H1 (cell line): ENCODE data around the gene TCERG1L. TPM values are rescaled to one million over a fixed set of nuclear protein-coding genes. Genes with fewer than 3 reads are reported as not detected.

Experiments
- CTCF ChIA-PET: fragments of 300-600 bp; sonication (Branson Sonifier 250); formaldehyde crosslinking; loops from one replicate; lab custom pipeline; 2021; ENCODE audit not compliant: partially characterized antibody; lab: Charles Lee
- POLR2A ChIA-PET: fragments of 300-600 bp; sonication (Branson Sonifier 250); formaldehyde crosslinking; loops from one replicate; lab custom pipeline; 2021; ENCODE audit warnings: inconsistent platforms; ENCODE audit not compliant: partially characterized antibody; lab: Charles Lee
- DNase-seq, 2 experiments: peaks; one replicate each; pipeline versions ENCODE4 v3.0.0 to v3.0.0-alpha.2; 2010 to 2022; ENCODE audit warnings: low spot score in 2 of 2, low read depth in 1 of 2, mixed read lengths in 1 of 2
- FAIRE-seq: peaks from 2 replicates; lab custom pipeline; 2011; peaks lifted over from hg19 to GRCh38; lab: Jason Lieb, UNC
- H2AFZ ChIP-seq: 2 replicates; pipeline ENCODE4 v1.8.1; 2012; ENCODE audit warnings: low read length, inconsistent platforms
- H2AK5ac ChIP-seq: 2 replicates; pipeline ENCODE4 v1.6.1; 2013; ENCODE audit warnings: low read depth, low read length
- H2BK120ac ChIP-seq: replicated peaks from 2 replicates; pipeline ENCODE3; 2013; ENCODE audit warnings: low read depth, low read length, inconsistent platforms
- H2BK12ac ChIP-seq: 2 replicates; pipeline ENCODE4 v1.6.1; 2013; ENCODE audit warnings: low read depth, low read length
- H2BK15ac ChIP-seq: 2 replicates; pipeline ENCODE4 v1.6.1; 2013; ENCODE audit warnings: low read length
- H2BK20ac ChIP-seq: 2 replicates; pipeline ENCODE4 v1.6.1; 2013; ENCODE audit warnings: low read length
- H2BK5ac ChIP-seq: 2 replicates; pipeline ENCODE4 v1.6.1; 2013; ENCODE audit warnings: low read depth, low read length
- H3K14ac ChIP-seq: 2 replicates; pipeline ENCODE4 v1.6.1; 2013; ENCODE audit warnings: inconsistent platforms; ENCODE audit not compliant: insufficient read length
- H3K18ac ChIP-seq: 2 replicates; pipeline ENCODE4 v1.6.1; 2013; ENCODE audit warnings: low read length; ENCODE audit errors: extremely low read depth
- H3K23ac ChIP-seq: 2 replicates; pipeline ENCODE4 v1.6.1; 2013; ENCODE audit warnings: inconsistent platforms; ENCODE audit not compliant: insufficient read length
- H3K23me2 ChIP-seq: 2 replicates; pipeline ENCODE4 v1.6.1; 2013; ENCODE audit warnings: low read depth, low read length
- H3K27ac ChIP-seq: 2 replicates; pipeline ENCODE4 v1.6.1; 2011; ENCODE audit warnings: low read depth, low read length, inconsistent platforms
- H3K27me3 ChIP-seq, 4 experiments: replicated peaks in 1 of 4; 1 replicate in 1 of 4; 2 replicates in 3 of 4; pipeline versions ENCODE4 v1.6.1 to v1.8.1; 2011 to 2013; ENCODE audit warnings: low read length in 3 of 4, mild to moderate bottlenecking in 3 of 4, inconsistent platforms in 2 of 4, mixed read lengths in 2 of 4, moderate library complexity in 1 of 4; ENCODE audit not compliant: control insufficient read depth in 3 of 4, insufficient read depth in 3 of 4; ENCODE audit errors: extremely low read depth in 1 of 4
- H3K36me3 ChIP-seq, 4 experiments: 2 replicates each; pipeline versions ENCODE4 v1.6.1 to v1.8.1; 2011 to 2013; ENCODE audit warnings: mild to moderate bottlenecking in 4 of 4, low read length in 3 of 4, moderate library complexity in 2 of 4, control low read depth in 1 of 4, inconsistent platforms in 1 of 4; ENCODE audit not compliant: insufficient read depth in 4 of 4, control insufficient read depth in 2 of 4
- H3K4ac ChIP-seq: replicated peaks from 2 replicates; pipeline ENCODE3; 2013; ENCODE audit warnings: low read length, low read depth, mixed read lengths, inconsistent platforms; ENCODE audit not compliant: insufficient read length
- H3K4me1 ChIP-seq, 4 experiments: replicated peaks in 1 of 4; 1 replicate in 1 of 4; 2 replicates in 3 of 4; pipeline versions ENCODE4 v1.6.1 to v1.8.1; 2011 to 2013; ENCODE audit warnings: low read length in 3 of 4, inconsistent platforms in 2 of 4, mixed read lengths in 1 of 4; ENCODE audit not compliant: insufficient read depth in 4 of 4, control insufficient read depth in 3 of 4
- H3K4me2 ChIP-seq, 2 experiments: 2 replicates each; pipeline versions ENCODE4 v1.6.1 to v1.8.1; 2011 to 2013; ENCODE audit warnings: low read depth in 2 of 2, low read length in 2 of 2, control low read depth in 1 of 2, inconsistent platforms in 1 of 2, mild to moderate bottlenecking in 1 of 2; ENCODE audit not compliant: insufficient read depth in 1 of 2
- H3K4me3 ChIP-seq, 4 experiments: fragments of 200-600, 300-600 bp in 1 of 4; sonication (generic), shearing (Covaris generic), sonication (Bioruptor Twin) in 1 of 4; 2 replicates each; pipeline versions ENCODE4 v1.5.1 to v1.8.1; 2011 to 2016; ENCODE audit warnings: low read length in 4 of 4, low read depth in 3 of 4, control low read depth in 2 of 4, inconsistent platforms in 2 of 4, mild to moderate bottlenecking in 2 of 4, mixed read lengths in 1 of 4, moderate library complexity in 1 of 4; ENCODE audit not compliant: insufficient read depth in 2 of 4; ENCODE audit errors: extremely low read depth in 1 of 4
- H3K56ac ChIP-seq: replicated peaks from 2 replicates; pipeline ENCODE3; 2013; ENCODE audit warnings: low read depth, mild to moderate bottlenecking, mixed read lengths, low read length, inconsistent platforms; ENCODE audit not compliant: insufficient read length
- H3K79me1 ChIP-seq: 2 replicates; pipeline ENCODE4 v1.6.1; 2013; ENCODE audit warnings: low read depth, low read length, control low read depth
- H3K79me2 ChIP-seq, 2 experiments: 2 replicates each; pipeline versions ENCODE4 v1.6.1 to v1.8.1; 2012 to 2013; ENCODE audit warnings: low read length in 2 of 2, mild to moderate bottlenecking in 2 of 2, inconsistent platforms in 1 of 2; ENCODE audit not compliant: insufficient read depth in 2 of 2, control insufficient read depth in 1 of 2
- H3K9ac ChIP-seq, 4 experiments: replicated peaks in 1 of 4; 1 replicate in 1 of 4; 2 replicates in 3 of 4; pipeline versions ENCODE4 v1.6.1 to v1.8.1; 2011 to 2013; ENCODE audit warnings: low read depth in 3 of 4, low read length in 3 of 4, control low read depth in 2 of 4, mild to moderate bottlenecking in 2 of 4, moderate library complexity in 2 of 4, inconsistent platforms in 1 of 4; ENCODE audit errors: extremely low read depth in 1 of 4
- H3K9me3 ChIP-seq, 2 experiments: 2 replicates each; pipeline versions ENCODE4 v1.6.1 to v1.8.1; 2012 to 2013; ENCODE audit warnings: mild to moderate bottlenecking in 2 of 2, moderate library complexity in 2 of 2, control low read depth in 1 of 2, inconsistent platforms in 1 of 2, low read depth in 1 of 2, low read length in 1 of 2, mixed read lengths in 1 of 2; ENCODE audit not compliant: insufficient read depth in 2 of 2
- H4K20me1 ChIP-seq, 2 experiments: replicated peaks in 1 of 2; 2 replicates each; pipeline versions ENCODE3 to v1.8.1; 2011 to 2013; ENCODE audit warnings: inconsistent platforms in 2 of 2, low read length in 2 of 2, mild to moderate bottlenecking in 1 of 2; ENCODE audit not compliant: insufficient read depth in 2 of 2, control insufficient read depth in 1 of 2
- H4K5ac ChIP-seq: 2 replicates; pipeline ENCODE4 v1.6.1; 2013; ENCODE audit warnings: low read length, low read depth, mixed read lengths, inconsistent platforms; ENCODE audit not compliant: insufficient read length
- H4K8ac ChIP-seq: 2 replicates; pipeline ENCODE4 v1.8.0; 2013; ENCODE audit warnings: mild to moderate bottlenecking, moderate library complexity, low read length, inconsistent platforms; ENCODE audit not compliant: insufficient read depth; ENCODE audit errors: extremely low read depth
- H4K91ac ChIP-seq: replicated peaks from 2 replicates; pipeline ENCODE3; 2013; ENCODE audit warnings: low read length, mixed read lengths, inconsistent platforms; ENCODE audit not compliant: insufficient read length
- ATF2 ChIP-seq: IDR thresholded peaks from 2 replicates; pipeline ENCODE4 v1.6.1; 2012; ENCODE audit warnings: low read length, inconsistent platforms
- BCL11A ChIP-seq, 2 experiments: IDR thresholded peaks; one replicate each; pipeline ENCODE4 v1.6.1; 2011; ENCODE audit warnings: low read depth in 2 of 2, low read length in 2 of 2, mild to moderate bottlenecking in 2 of 2
- CTBP2 ChIP-seq: IDR thresholded peaks from 2 replicates; pipeline ENCODE4 v1.7.0; 2011; ENCODE audit warnings: borderline replicate concordance, mild to moderate bottlenecking, moderate library complexity, mixed read lengths, low read length; ENCODE audit not compliant: insufficient read depth, insufficient read length
- HDAC6 ChIP-seq: IDR thresholded peaks from one replicate; pipeline ENCODE4 v1.7.1; 2012; ENCODE audit warnings: low read depth, mild to moderate bottlenecking, inconsistent platforms, low read length, moderate library complexity
- KDM5A ChIP-seq: fragments of 200-600 bp; IDR thresholded peaks from 2 replicates; pipeline ENCODE4 v1.7.1; 2012; ENCODE audit warnings: mild to moderate bottlenecking, low read length, inconsistent platforms, mixed read lengths
- POLR2A ChIP-seq, 2 experiments: IDR thresholded peaks; 1 replicate in 1 of 2; 2 replicates in 1 of 2; pipeline ENCODE4 v1.6.1; 2011; ENCODE audit warnings: low read depth in 2 of 2, low read length in 2 of 2, mild to moderate bottlenecking in 2 of 2; ENCODE audit errors: control extremely low read depth in 1 of 2
- RBBP5 ChIP-seq: IDR thresholded peaks from 2 replicates; pipeline ENCODE4 v1.7.1; 2012; ENCODE audit warnings: low read depth, mild to moderate bottlenecking, inconsistent platforms, low read length, moderate library complexity, borderline replicate concordance
- RNF2 ChIP-seq: fragments of 200-900, 300-1000 bp; sonication (generic); IDR thresholded peaks from 2 replicates; pipeline ENCODE4 v1.7.1; 2016; ENCODE audit warnings: borderline replicate concordance, low read depth, mild to moderate bottlenecking, antibody characterized with exemption, low read length; ENCODE audit not compliant: poor library complexity, severe bottlenecking; ENCODE audit errors: missing control alignments
- SIRT6 ChIP-seq: IDR thresholded peaks from one replicate; pipeline ENCODE4 v1.7.1; 2012; ENCODE audit warnings: low read length, inconsistent platforms
- SIX5 ChIP-seq: IDR thresholded peaks from 2 replicates; pipeline ENCODE4 v1.6.1; 2011; ENCODE audit warnings: mild to moderate bottlenecking, low read depth, low read length
- TCF12 ChIP-seq: IDR thresholded peaks from 2 replicates; pipeline ENCODE4 v1.6.1; 2011; ENCODE audit warnings: low read depth, mild to moderate bottlenecking, low read length
- USF2 ChIP-seq: IDR thresholded peaks from 2 replicates; pipeline ENCODE4 v1.6.1; 2011; ENCODE audit warnings: low read length, improper control_type of control experiment
- WGBS, 2 experiments: shearing (Covaris generic) in 1 of 2; methylation state at CpG; one replicate each; pipeline versions ENCODE4 v1.1.6 to v1.1.7; 2013 to 2015; ENCODE audit warnings: low lambda C conversion rate in 2 of 2, mixed read lengths in 2 of 2, inconsistent platforms in 1 of 2, low coverage in 1 of 2, missing lambda C conversion rate in 1 of 2; ENCODE audit not compliant: insufficient replicate concordance in 2 of 2, insufficient coverage in 1 of 2, insufficient read length in 1 of 2; ENCODE audit errors: extremely low coverage in 1 of 2, missing lambda C conversion rate in 1 of 2; 5-methylcytosine and 5-hydroxymethylcytosine counted together
- polyA plus RNA-seq, 7 experiments: library from polyadenylated mRNA; depleted of rRNA in 3 of 7; stranded (reverse) in 5 of 7; unstranded in 2 of 7; fragments of >200 nt in 5 of 7; fragments of 200-250 nt in 2 of 7; gene quantifications; 1 replicate in 5 of 7; 2 replicates in 1 of 7; 4 replicates in 1 of 7; pipeline versions ENCODE4 v1.2.1 to v1.2.3, GENCODE V29; 2011 to 2013; ENCODE audit warnings: missing spikeins in 2 of 7, mixed read lengths in 2 of 7
- total RNA-seq: library from RNA; stranded (reverse); fragmentation: NEBNext Ultra II Directional; extraction: Animal tissue kit (Norgen Biotek cat#: 25700); gene quantifications from 2 replicates; pipeline ENCODE4 v1.2.1, GENCODE V29; 2021

The TCERG1L gene
- total and polyA plus RNA-seq, 2 of the 8 experiments (the other 6 are each of a cell fraction or from before 2014, with no cell fraction given) = 3.9 to 6.9 TPM

GRCh38 chr10:131187926-131188325, 123.6 kb downstream of the TCERG1L start:
- Histone ChIP-seq H3K18ac (no peak overlapping the region), H4K20me1 (no peaks in the 10 kb centered on the region), H3K4ac (no peak overlapping the region), H3K79me1 (no peaks in the 10 kb centered on the region), H2AFZ (no peak overlapping the region), H3K36me3 (no peaks in the 10 kb centered on the region), H3K23ac (no peak overlapping the region), H3K14ac (no peak overlapping the region), H3K9me3 (no peaks in the 10 kb centered on the region), H3K4me3 (no peak overlapping the region), H2BK20ac (no peak overlapping the region), H2AK5ac (no peak overlapping the region), H4K5ac (no peak overlapping the region), H3K27me3 (no peaks in the 10 kb centered on the region), H3K27ac (no peak overlapping the region), H3K9ac (no peak overlapping the region), H4K8ac (no peak overlapping the region), H3K56ac (no peak overlapping the region), H3K4me2 (no peak overlapping the region), H3K79me2 (no peaks in the 10 kb centered on the region), H2BK120ac (no peak overlapping the region), H2BK15ac (no peak overlapping the region), H2BK12ac (no peak overlapping the region), H4K91ac (no peak overlapping the region), H3K4me1 (no peaks in the 10 kb centered on the region), H3K23me2 (no peaks in the 10 kb centered on the region), H2BK5ac (no peak overlapping the region)
- POLR2A ChIA-PET = no interaction called here
- FAIRE-seq (no peak), DNase-seq (no peak)
- CTCF ChIA-PET = interaction anchor here (0.5 kb wide), 1 partner anchor 92 kb away, joined by 3 read pairs; no protein-coding TSS in a partner anchor
- 87% methylated on average over 7 of the region's 7 CpGs; no CpG with 5 or more reads in 1 of the 2 experiments for WGBS, 2 experiments
- TF ChIP-seq CTBP2 (no peak), SIX5 (no peak), TCF12 (no peak), POLR2A (IDR thresholded peaks at IDR 0.05; ENCODE audit: control extremely low read depth in 1 of 2, low read depth in 2 of 2, low read length in 2 of 2) (no peak), KDM5A (no peak), RNF2 (no peak), SIRT6 (no peak), HDAC6 (no peak), USF2 (no peak), BCL11A (IDR thresholded peaks at IDR 0.05; ENCODE audit: low read depth in 2 of 2, low read length in 2 of 2) (no peak), RBBP5 (no peak), ATF2 (no peak)
